Endodermal cell (in vitro differentiated cells): ENCODE measurements around the gene HSPA6. TPM values are rescaled to one million over a fixed set of nuclear protein-coding genes. Genes with fewer than 3 reads are reported as not detected.
"Not testable (repeated sequence)": the region's sequence is repeated elsewhere in the genome, so short reads cannot be mapped to it uniquely, and the experiment has no call there.

Source experiments
- DNase-seq: peaks from one replicate; pipeline ENCODE4 v3.0.0-alpha.2; 2017
- H3K27ac ChIP-seq: 2 replicates; pipeline ENCODE4 v1.5.1; 2013; ENCODE audit warnings: mild to moderate bottlenecking, low read depth, low read length, moderate library complexity
- H3K27me3 ChIP-seq: 2 replicates; pipeline ENCODE4 v1.6.1; 2013; ENCODE audit warnings: mild to moderate bottlenecking, low read length, moderate library complexity; ENCODE audit not compliant: insufficient read depth, control insufficient read depth, poor library complexity, severe bottlenecking
- H3K36me3 ChIP-seq: 2 replicates; pipeline ENCODE4 v1.7.0; 2013; ENCODE audit warnings: mild to moderate bottlenecking, low read length, moderate library complexity; ENCODE audit not compliant: control insufficient read depth, insufficient read depth
- H3K4me1 ChIP-seq: one replicate; pipeline ENCODE4 v1.7.0; 2013; ENCODE audit warnings: low read length; ENCODE audit not compliant: control insufficient read depth, insufficient read depth
- H3K4me3 ChIP-seq: 2 replicates; pipeline ENCODE4 v1.5.1; 2013; ENCODE audit warnings: mild to moderate bottlenecking, low read length, moderate library complexity
- H3K9ac ChIP-seq: 2 replicates; pipeline ENCODE4 v1.6.1; 2013; ENCODE audit warnings: mild to moderate bottlenecking, low read length, moderate library complexity; ENCODE audit not compliant: poor library complexity, severe bottlenecking; ENCODE audit errors: extremely low read depth
- H3K9me3 ChIP-seq: 2 replicates; pipeline ENCODE4 v1.6.1; 2013; ENCODE audit warnings: mild to moderate bottlenecking, low read length, moderate library complexity; ENCODE audit not compliant: control insufficient read depth
- H3K27ac Mint-ChIP-seq: 2 replicates; pipeline ENCODE4 v1.8.0; 2020; ENCODE audit warnings: mixed read lengths
- H3K27me3 Mint-ChIP-seq: 2 replicates; pipeline ENCODE4 v1.8.0; 2021; ENCODE audit warnings: mild to moderate bottlenecking, mixed read lengths; ENCODE audit not compliant: insufficient read depth
- H3K36me3 Mint-ChIP-seq: 2 replicates; pipeline ENCODE4 v1.8.0; 2020; ENCODE audit warnings: low read depth, mixed read lengths
- H3K4me1 Mint-ChIP-seq: 2 replicates; pipeline ENCODE4 v1.8.0; 2020; ENCODE audit warnings: mixed read lengths
- H3K4me3 Mint-ChIP-seq: 2 replicates; pipeline ENCODE4 v1.8.0; 2020; ENCODE audit warnings: mild to moderate bottlenecking, moderate library complexity, mixed read lengths
- H3K9me3 Mint-ChIP-seq: 2 replicates; pipeline ENCODE4 v1.8.0; 2020; ENCODE audit warnings: mild to moderate bottlenecking, mixed read lengths
- WGBS, 2 experiments: methylation state at CpG; one replicate each; pipeline versions ENCODE4 v1.1.5 to v1.1.7; 2013; ENCODE audit warnings: missing lambda C conversion rate in 2 of 2, mixed read lengths in 1 of 2; ENCODE audit not compliant: insufficient coverage in 1 of 2, insufficient read length in 1 of 2; 5-methylcytosine and 5-hydroxymethylcytosine counted together
- total RNA-seq, 2 donors: library from RNA; stranded (reverse); fragmentation: NEBNext Ultra II Directional in 1 of 2; extraction: Animal tissue kit (Norgen Biotek cat#: 25700) in 1 of 2; gene quantifications; 2 replicates in 1 of 2; 3 replicates in 1 of 2; pipeline ENCODE4 v1.2.1, GENCODE V29; 2021

Gene HSPA6
- total RNA-seq, 2 donors from 2014 or later = not detected

GRCh38 chr1:161513953-161514352 is 10.4 kb upstream of the HSPA6 start:
- not testable (repeated sequence) for H3K27ac Mint-ChIP-seq, H3K4me1 Mint-ChIP-seq, H3K9me3 Mint-ChIP-seq, H3K4me3 ChIP-seq, H3K4me3 Mint-ChIP-seq, H3K4me1 ChIP-seq, H3K27ac ChIP-seq, H3K36me3 ChIP-seq, H3K27me3 Mint-ChIP-seq, H3K9ac ChIP-seq, H3K36me3 Mint-ChIP-seq, H3K27me3 ChIP-seq, H3K9me3 ChIP-seq, DNase-seq
- no CpG with 5 or more reads among the region's 1 CpG for WGBS, 2 experiments

- H3K27me3 ChIP-seq = peaks cover 23% of the 10 kb centered on the region
- not testable (repeated sequence) for H3K9me3 Mint-ChIP-seq, DNase-seq, H3K4me1 Mint-ChIP-seq, H3K27ac ChIP-seq, H3K27ac Mint-ChIP-seq, H3K4me1 ChIP-seq, H3K36me3 Mint-ChIP-seq, H3K9ac ChIP-seq, H3K9me3 ChIP-seq, H3K36me3 ChIP-seq
- peak overlapping the region; percentile 80 for H3K4me3 Mint-ChIP-seq
- 83 to 92% methylated on average over 13 to 19 of the region's 20 CpGs for WGBS, 2 experiments
- peak overlapping the region; percentile 90 for H3K4me3 ChIP-seq
- H3K27me3 Mint-ChIP-seq = peaks cover 60% of the 10 kb centered on the region
Measured at GRCh38 chr1:161523041-161523816, 1.1 kb upstream of the HSPA6 start.

GRCh38 chr1:161524742-161525291 is 477 bp downstream of the HSPA6 start:
- not testable (repeated sequence) for H3K27ac ChIP-seq, H3K9ac ChIP-seq, H3K27ac Mint-ChIP-seq, H3K36me3 Mint-ChIP-seq, H3K4me1 Mint-ChIP-seq, H3K36me3 ChIP-seq, H3K9me3 ChIP-seq, H3K9me3 Mint-ChIP-seq, H3K4me1 ChIP-seq
- Histone ChIP-seq H3K27me3 (peaks cover 35% of the 10 kb centered on the region), H3K4me3 (peak overlapping the region; percentile 64)
- DNase-seq = peak; percentile 59
- WGBS, 2 experiments = 7% methylated on average over 10 to 41 of the region's 55 CpGs
- peak overlapping the region; percentile 80 for H3K4me3 Mint-ChIP-seq
- H3K27me3 Mint-ChIP-seq = peaks cover 75% of the 10 kb centered on the region

GRCh38 chr1:161525321-161525720 is 981 bp downstream of the HSPA6 start:
- not testable (repeated sequence) for H3K36me3 ChIP-seq, H3K9ac ChIP-seq, H3K27ac ChIP-seq, H3K4me1 Mint-ChIP-seq, H3K4me1 ChIP-seq, H3K9me3 Mint-ChIP-seq, DNase-seq, H3K27ac Mint-ChIP-seq, H3K9me3 ChIP-seq, H3K36me3 Mint-ChIP-seq
- Histone ChIP-seq H3K27me3 (peaks cover 35% of the 10 kb centered on the region), H3K4me3 (peak overlapping the region; percentile 64)
- peaks cover 76% of the 10 kb centered on the region for H3K27me3 Mint-ChIP-seq
- WGBS, 2 experiments = 79 to 100% methylated on average over 2 to 19 of the region's 23 CpGs
- peak overlapping the region; percentile 80 for H3K4me3 Mint-ChIP-seq

GRCh38 chr1:161525918-161526317 is 1.6 kb downstream of the HSPA6 start:
- H3K27me3 ChIP-seq = peaks cover 35% of the 10 kb centered on the region
- H3K4me1 ChIP-seq, H3K36me3 Mint-ChIP-seq, H3K4me3 Mint-ChIP-seq, H3K9me3 Mint-ChIP-seq, DNase-seq, H3K4me1 Mint-ChIP-seq, H3K27ac ChIP-seq, H3K4me3 ChIP-seq, H3K36me3 ChIP-seq, H3K27ac Mint-ChIP-seq, H3K9ac ChIP-seq, H3K9me3 ChIP-seq: not testable (repeated sequence)
- 77 to 88% methylated on average over 4 to 7 of the region's 7 CpGs for WGBS, 2 experiments
- H3K27me3 Mint-ChIP-seq = peaks cover 76% of the 10 kb centered on the region

- not testable (repeated sequence) for H3K27ac ChIP-seq, DNase-seq, H3K4me3 Mint-ChIP-seq, H3K9me3 ChIP-seq, H3K36me3 Mint-ChIP-seq, H3K27ac Mint-ChIP-seq, H3K4me1 ChIP-seq, H3K4me3 ChIP-seq, H3K9ac ChIP-seq, H3K9me3 Mint-ChIP-seq, H3K36me3 ChIP-seq
- H3K4me1 Mint-ChIP-seq = peaks cover 12% of the 10 kb centered on the region
- WGBS, 2 experiments = 71% methylated on average over 1 of the region's 3 CpGs; no CpG with 5 or more reads in 1 of the 2 experiments
- H3K27me3 ChIP-seq = peaks cover 35% of the 10 kb centered on the region
- peaks cover 66% of the 10 kb centered on the region for H3K27me3 Mint-ChIP-seq
Measured at GRCh38 chr1:161528550-161528949, 4.2 kb downstream of the HSPA6 start.
